Endodermal cell (in vitro differentiated cells): ENCODE results near the gene HELB. TPM values are rescaled to one million over a fixed set of nuclear protein-coding genes. Genes with fewer than 3 reads are reported as not detected.

Experiments
- DNase-seq: peaks from one replicate; pipeline ENCODE4 v3.0.0-alpha.2; 2017
- H3K27ac ChIP-seq: 2 replicates; pipeline ENCODE4 v1.5.1; 2013; ENCODE audit warnings: mild to moderate bottlenecking, low read depth, low read length, moderate library complexity
- H3K27me3 ChIP-seq: 2 replicates; pipeline ENCODE4 v1.6.1; 2013; ENCODE audit warnings: mild to moderate bottlenecking, low read length, moderate library complexity; ENCODE audit not compliant: insufficient read depth, control insufficient read depth, poor library complexity, severe bottlenecking
- H3K36me3 ChIP-seq: 2 replicates; pipeline ENCODE4 v1.7.0; 2013; ENCODE audit warnings: mild to moderate bottlenecking, low read length, moderate library complexity; ENCODE audit not compliant: control insufficient read depth, insufficient read depth
- H3K4me1 ChIP-seq: one replicate; pipeline ENCODE4 v1.7.0; 2013; ENCODE audit warnings: low read length; ENCODE audit not compliant: control insufficient read depth, insufficient read depth
- H3K4me3 ChIP-seq: 2 replicates; pipeline ENCODE4 v1.5.1; 2013; ENCODE audit warnings: mild to moderate bottlenecking, low read length, moderate library complexity
- H3K9ac ChIP-seq: 2 replicates; pipeline ENCODE4 v1.6.1; 2013; ENCODE audit warnings: mild to moderate bottlenecking, low read length, moderate library complexity; ENCODE audit not compliant: poor library complexity, severe bottlenecking; ENCODE audit errors: extremely low read depth
- H3K9me3 ChIP-seq: 2 replicates; pipeline ENCODE4 v1.6.1; 2013; ENCODE audit warnings: mild to moderate bottlenecking, low read length, moderate library complexity; ENCODE audit not compliant: control insufficient read depth
- H3K27ac Mint-ChIP-seq: 2 replicates; pipeline ENCODE4 v1.8.0; 2020; ENCODE audit warnings: mixed read lengths
- H3K27me3 Mint-ChIP-seq: 2 replicates; pipeline ENCODE4 v1.8.0; 2021; ENCODE audit warnings: mild to moderate bottlenecking, mixed read lengths; ENCODE audit not compliant: insufficient read depth
- H3K36me3 Mint-ChIP-seq: 2 replicates; pipeline ENCODE4 v1.8.0; 2020; ENCODE audit warnings: low read depth, mixed read lengths
- H3K4me1 Mint-ChIP-seq: 2 replicates; pipeline ENCODE4 v1.8.0; 2020; ENCODE audit warnings: mixed read lengths
- H3K4me3 Mint-ChIP-seq: 2 replicates; pipeline ENCODE4 v1.8.0; 2020; ENCODE audit warnings: mild to moderate bottlenecking, moderate library complexity, mixed read lengths
- H3K9me3 Mint-ChIP-seq: 2 replicates; pipeline ENCODE4 v1.8.0; 2020; ENCODE audit warnings: mild to moderate bottlenecking, mixed read lengths
- CTCF ChIP-seq: fragments of 200-600 bp; sonication (generic); conservative IDR thresholded peaks from 2 replicates; pipeline ENCODE4 v1.5.0; 2021; ENCODE audit warnings: antibody characterized with exemption, mild to moderate bottlenecking
- WGBS, 2 experiments: methylation state at CpG; one replicate each; pipeline versions ENCODE4 v1.1.5 to v1.1.7; 2013; ENCODE audit warnings: missing lambda C conversion rate in 2 of 2, mixed read lengths in 1 of 2; ENCODE audit not compliant: insufficient coverage in 1 of 2, insufficient read length in 1 of 2; 5-methylcytosine and 5-hydroxymethylcytosine counted together
- total RNA-seq, 2 donors: library from RNA; stranded (reverse); fragmentation: NEBNext Ultra II Directional in 1 of 2; extraction: Animal tissue kit (Norgen Biotek cat#: 25700) in 1 of 2; gene quantifications; 2 replicates in 1 of 2; 3 replicates in 1 of 2; pipeline ENCODE4 v1.2.1, GENCODE V29; 2021

HELB gene
- total RNA-seq, 2 donors from 2014 or later: 6.2 to 11.0 TPM

- 90 to 100% methylated on average over 1 to 4 of the region's 4 CpGs for WGBS, 2 experiments
- peaks cover 17% of the 10 kb centered on the region for H3K36me3 Mint-ChIP-seq
- Histone ChIP-seq H3K27ac (no peak overlapping the region), H3K27me3 (no peaks in the 10 kb centered on the region), H3K4me3 (no peak overlapping the region), H3K36me3 (no peaks in the 10 kb centered on the region), H3K9me3 (no peaks in the 10 kb centered on the region), H3K4me1 (no peaks in the 10 kb centered on the region), H3K9ac (no peak overlapping the region)
- DNase-seq: no peak
- no peaks in the 10 kb centered on the region for H3K27me3 Mint-ChIP-seq
- peaks cover 2% of the 10 kb centered on the region for H3K4me1 Mint-ChIP-seq
- TF ChIP-seq CTCF: no peak
- no peak overlapping the region for H3K27ac Mint-ChIP-seq
- no peaks in the 10 kb centered on the region for H3K9me3 Mint-ChIP-seq
- H3K4me3 Mint-ChIP-seq: no peak overlapping the region
Observed at GRCh38 chr12:66361703-66362102, 59.4 kb downstream of the HELB start.

GRCh38 chr12:66365718-66366490 is 63.6 kb downstream of the HELB start:
- H3K4me3 Mint-ChIP-seq: no peak overlapping the region
- 92 to 100% methylated on average over 2 to 3 of the region's 3 CpGs for WGBS, 2 experiments
- no peaks in the 10 kb centered on the region for H3K4me1 ChIP-seq
- H3K4me1 Mint-ChIP-seq: peaks cover 2% of the 10 kb centered on the region
- H3K9me3 ChIP-seq: no peaks in the 10 kb centered on the region
- H3K27ac Mint-ChIP-seq: no peak overlapping the region
- H3K27me3 Mint-ChIP-seq: no peaks in the 10 kb centered on the region
- no peak for DNase-seq
- no peak overlapping the region for H3K27ac ChIP-seq
- H3K27me3 ChIP-seq: no peaks in the 10 kb centered on the region
- no peak for TF ChIP-seq CTCF
- no peak overlapping the region for H3K9ac ChIP-seq
- H3K9me3 Mint-ChIP-seq: no peaks in the 10 kb centered on the region
- H3K36me3 Mint-ChIP-seq: peaks cover 21% of the 10 kb centered on the region
- H3K4me3 ChIP-seq: no peak overlapping the region
- H3K36me3 ChIP-seq: no peaks in the 10 kb centered on the region

- WGBS, 2 experiments: 87 to 89% methylated on average over 3 of the region's 3 CpGs
- no peak overlapping the region for H3K4me3 ChIP-seq
- H3K27me3 ChIP-seq: no peaks in the 10 kb centered on the region
- DNase-seq: no peak
- no peaks in the 10 kb centered on the region for H3K9me3 ChIP-seq
- H3K4me1 Mint-ChIP-seq: peaks cover 2% of the 10 kb centered on the region
- H3K36me3 ChIP-seq: no peaks in the 10 kb centered on the region
- peaks cover 21% of the 10 kb centered on the region for H3K36me3 Mint-ChIP-seq
- TF ChIP-seq CTCF: no peak
- H3K9me3 Mint-ChIP-seq: no peaks in the 10 kb centered on the region
- no peak overlapping the region for H3K4me3 Mint-ChIP-seq
- no peak overlapping the region for H3K27ac ChIP-seq
- H3K27me3 Mint-ChIP-seq: no peaks in the 10 kb centered on the region
- H3K4me1 ChIP-seq: no peaks in the 10 kb centered on the region
- H3K9ac ChIP-seq: no peak overlapping the region
- no peak overlapping the region for H3K27ac Mint-ChIP-seq
Observed at GRCh38 chr12:66367015-66367667, 64.8 kb downstream of the HELB start.
